HG03342 (cell line): ENCODE results near the gene MIS12.

Experiments used
- ATAC-seq: cut with Tn5 transposase; IDR thresholded peaks from one replicate; pipeline ENCODE4 v1.9.1; 2021; ENCODE audit warnings: mild to moderate bottlenecking, moderate library complexity; ENCODE audit not compliant: unreplicated experiment

The MIS12 gene

DNA sequence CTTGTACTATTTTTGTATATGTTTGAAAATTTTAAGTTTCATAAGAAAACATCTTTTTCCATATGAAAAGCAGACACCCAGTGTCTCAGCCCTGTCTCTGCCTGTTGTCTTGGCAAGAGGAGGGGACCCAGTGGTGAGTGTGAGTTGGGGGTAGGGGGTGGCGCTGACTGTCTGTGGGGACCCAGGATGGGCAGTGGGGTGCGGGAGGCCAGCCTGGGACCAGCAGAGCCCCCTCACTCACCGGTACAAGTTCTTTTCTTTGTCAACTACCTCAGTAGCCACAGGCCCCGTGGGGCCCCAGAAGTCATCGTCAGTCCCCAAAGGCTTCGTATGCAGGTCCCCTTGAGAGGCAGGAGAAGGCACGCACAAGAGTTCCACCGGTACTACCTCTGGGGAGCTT is 46.2 kb downstream of the MIS12 start:
- no peak for ATAC-seq

DNA sequence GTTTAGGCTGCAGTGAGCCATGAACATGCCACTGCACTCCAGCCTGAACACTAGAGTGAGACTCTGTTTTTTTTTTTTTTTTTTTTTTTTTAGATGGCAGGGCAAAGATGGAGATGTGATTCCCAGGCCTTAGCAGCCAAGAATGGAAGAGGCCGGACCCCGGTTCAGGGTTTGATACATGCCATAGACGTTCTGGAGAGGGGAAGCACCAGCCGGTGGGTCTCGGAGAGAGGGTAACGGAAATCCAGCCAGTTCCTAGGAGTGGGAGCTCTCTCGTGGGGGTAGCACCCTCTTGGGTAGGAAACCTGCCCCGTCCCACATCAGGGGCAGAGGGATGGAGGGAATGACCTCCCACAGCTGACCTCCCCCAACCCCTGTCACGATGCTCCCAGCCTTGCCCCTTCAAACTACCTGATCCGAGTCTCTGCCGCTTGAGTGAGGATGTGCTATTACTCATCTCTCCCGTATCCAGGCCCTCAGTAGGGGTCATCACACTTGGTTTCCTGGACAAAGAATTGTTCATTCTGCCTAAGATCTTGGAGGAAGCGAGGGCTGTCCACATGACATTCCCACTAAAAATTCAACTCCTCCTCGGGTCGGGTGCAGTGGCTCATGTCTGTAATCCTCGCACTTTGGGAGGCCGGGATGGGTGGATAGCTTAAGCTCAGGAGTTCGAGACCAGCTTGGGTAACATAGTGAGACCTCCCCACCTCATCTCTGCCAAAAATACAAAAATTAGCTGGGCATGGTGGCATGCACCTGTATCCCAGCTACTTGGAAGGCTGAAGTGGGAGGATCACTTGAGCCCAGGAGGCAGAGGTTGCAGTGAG is 47.3 kb downstream of the MIS12 start:
- no peak for ATAC-seq

DNA sequence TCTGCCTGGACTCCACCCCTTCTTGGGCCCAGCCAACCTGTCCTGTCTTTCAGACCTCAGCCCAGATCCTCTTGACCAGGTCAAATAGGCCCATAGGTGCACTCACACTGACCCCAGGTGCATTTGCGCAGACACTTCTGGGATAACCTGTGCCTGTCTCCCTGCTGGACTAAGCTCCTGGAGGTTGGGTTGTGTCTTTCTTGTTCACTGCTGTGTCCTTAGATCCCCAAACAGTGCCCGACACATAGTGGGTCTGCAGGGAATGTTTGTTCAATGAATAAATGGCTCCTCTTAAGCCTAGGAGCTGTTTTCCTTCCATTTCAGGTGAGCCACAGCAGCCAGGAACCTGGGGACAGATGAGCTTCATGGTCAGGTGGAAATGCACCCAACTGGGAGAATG is 49.1 kb downstream of the MIS12 start:
- no peak for ATAC-seq

DNA sequence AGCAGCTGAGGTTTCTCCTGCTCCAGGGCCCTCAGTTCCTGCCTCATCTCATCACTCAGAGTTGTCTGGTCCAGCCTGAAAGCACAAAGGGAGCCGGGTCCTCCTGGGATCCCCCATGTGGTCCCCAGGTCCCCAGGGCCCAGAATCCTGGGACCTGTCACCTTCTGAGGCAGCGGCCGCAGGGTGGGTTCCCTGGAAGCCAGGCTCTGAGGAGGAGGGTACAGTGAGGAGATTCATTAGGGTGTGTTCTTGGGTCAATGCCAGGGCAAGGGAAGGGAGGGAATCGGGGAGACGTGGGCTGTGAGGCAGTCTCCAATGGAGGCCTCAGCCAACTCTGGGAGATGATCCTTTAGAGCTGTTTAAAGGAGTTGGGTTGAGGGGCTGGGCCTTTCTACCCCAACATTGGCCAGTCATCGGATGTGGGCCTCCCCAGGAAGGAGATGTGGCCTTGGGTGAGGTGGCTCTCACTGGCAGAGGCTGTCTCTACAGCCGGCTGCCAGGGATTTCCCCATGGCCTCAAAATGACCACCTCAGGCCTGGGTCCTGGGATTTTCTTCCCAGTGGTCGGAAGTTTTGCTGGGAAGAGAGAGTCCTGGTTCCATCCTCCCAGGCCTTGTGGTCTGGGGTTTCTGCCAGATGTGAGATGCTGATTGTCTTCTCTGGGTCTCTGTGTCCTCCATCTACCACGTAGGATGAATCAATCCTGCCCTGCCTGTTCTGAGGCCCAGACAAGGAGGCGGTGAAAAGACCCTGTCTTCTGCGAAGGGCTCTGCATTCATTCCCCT is 50.7 kb downstream of the MIS12 start:
- no peak for ATAC-seq

DNA sequence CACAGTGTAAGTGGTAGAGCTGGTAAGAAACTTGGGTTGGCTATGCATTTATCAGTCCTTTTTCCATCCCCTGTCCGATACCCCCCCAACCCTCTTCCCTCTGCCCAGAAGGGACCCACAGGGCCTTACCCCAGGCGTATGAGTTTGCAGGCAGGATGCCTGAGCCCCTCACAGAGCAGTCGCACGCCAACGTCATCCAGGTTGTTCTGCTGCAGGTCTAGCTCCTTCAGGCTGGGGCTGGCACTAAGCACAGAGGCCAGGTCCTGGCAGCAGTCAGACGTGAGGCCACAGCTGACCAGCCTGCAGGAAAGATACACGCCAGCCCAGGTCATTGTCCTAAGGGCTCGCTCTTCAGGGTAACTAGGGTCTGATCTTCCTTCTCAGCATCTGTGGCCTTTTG is 52.9 kb downstream of the MIS12 start:
- ATAC-seq = no peak

DNA sequence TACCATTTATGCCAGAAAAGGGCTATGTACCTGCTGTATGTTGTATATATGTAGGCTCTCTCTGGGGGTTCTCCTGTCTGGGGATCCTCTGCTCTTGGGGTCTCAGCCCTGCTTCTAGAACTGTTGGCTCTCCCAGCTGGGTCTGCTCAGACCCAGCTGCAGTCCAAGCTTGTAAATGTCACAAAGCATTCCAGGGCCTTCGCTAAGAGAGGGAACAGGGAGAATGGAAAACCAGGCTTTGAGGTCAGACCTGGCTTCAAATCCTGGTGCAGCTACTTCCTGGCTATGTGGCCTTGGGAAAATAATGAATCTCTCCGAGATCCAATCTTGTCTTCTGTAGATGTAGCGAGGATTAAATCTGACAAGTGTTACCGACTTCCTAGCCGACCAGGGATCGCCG is 54.0 kb downstream of the MIS12 start:
- no peak for ATAC-seq
